Transverse colon (tissue), 4 donors: ENCODE data around the gene SLIT3.

Source experiments
- EP300 ChIP-seq: sonication (generic); formaldehyde crosslinking; IDR thresholded peaks from one replicate; pipeline ENCODE4 v1.6.1; 2017; ENCODE audit warnings: antibody characterized with exemption, low read depth
- POLR2A ChIP-seq: fragments of 450-650 bp; IDR thresholded peaks from one replicate; pipeline ENCODE4 v1.6.1; 2016; ENCODE audit warnings: antibody characterized with exemption, mild to moderate bottlenecking, moderate library complexity
- POLR2AphosphoS5 ChIP-seq, 3 donors: sonication (generic); formaldehyde crosslinking; IDR thresholded peaks; one replicate each; pipeline ENCODE4 v1.6.1; 2016; ENCODE audit warnings: antibody characterized with exemption in 3 of 3
- TF ChIP-seq, protein P1 (sequence below), 5 experiments: fragments of 200-600 bp in 3 of 5; fragments of 450-650 bp in 2 of 5; sonication (generic) in 3 of 5; IDR thresholded peaks; 1 replicate in 2 of 5; 2 replicates in 3 of 5; pipeline ENCODE4 v1.5.1; 2016 to 2017; ENCODE audit warnings: antibody characterized with exemption in 5 of 5, inconsistent platforms in 3 of 5, mild to moderate bottlenecking in 2 of 5, moderate library complexity in 1 of 5

- TF ChIP-seq, protein P1, sequence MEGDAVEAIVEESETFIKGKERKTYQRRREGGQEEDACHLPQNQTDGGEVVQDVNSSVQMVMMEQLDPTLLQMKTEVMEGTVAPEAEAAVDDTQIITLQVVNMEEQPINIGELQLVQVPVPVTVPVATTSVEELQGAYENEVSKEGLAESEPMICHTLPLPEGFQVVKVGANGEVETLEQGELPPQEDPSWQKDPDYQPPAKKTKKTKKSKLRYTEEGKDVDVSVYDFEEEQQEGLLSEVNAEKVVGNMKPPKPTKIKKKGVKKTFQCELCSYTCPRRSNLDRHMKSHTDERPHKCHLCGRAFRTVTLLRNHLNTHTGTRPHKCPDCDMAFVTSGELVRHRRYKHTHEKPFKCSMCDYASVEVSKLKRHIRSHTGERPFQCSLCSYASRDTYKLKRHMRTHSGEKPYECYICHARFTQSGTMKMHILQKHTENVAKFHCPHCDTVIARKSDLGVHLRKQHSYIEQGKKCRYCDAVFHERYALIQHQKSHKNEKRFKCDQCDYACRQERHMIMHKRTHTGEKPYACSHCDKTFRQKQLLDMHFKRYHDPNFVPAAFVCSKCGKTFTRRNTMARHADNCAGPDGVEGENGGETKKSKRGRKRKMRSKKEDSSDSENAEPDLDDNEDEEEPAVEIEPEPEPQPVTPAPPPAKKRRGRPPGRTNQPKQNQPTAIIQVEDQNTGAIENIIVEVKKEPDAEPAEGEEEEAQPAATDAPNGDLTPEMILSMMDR (IDR thresholded peaks at IDR 0.05), result no peak
- TF ChIP-seq POLR2A, result no peak
- no peak for TF ChIP-seq EP300
- TF ChIP-seq POLR2AphosphoS5 (IDR thresholded peaks at IDR 0.05), result no peak
Observed at GRCh38 chr5:168853972-168854371, 447.0 kb downstream of the SLIT3 start.
